HepG2 (cell line): ENCODE data around the gene GFRA3. TPM values are rescaled to one million over a fixed set of nuclear protein-coding genes. Genes with fewer than 3 reads are reported as not detected.

ENCODE experiments used
- ATAC-seq: fragments of 200-7000 bp; cut with Tn5 transposase; 3 replicates; pipeline ENCODE4 v1.9.1; 2020; ENCODE audit warnings: mild to moderate bottlenecking, moderate library complexity
- BruUV-seq: library from RNA; stranded (reverse); fragments of 400-500 nt; replicated peaks from 2 replicates; lab custom pipeline; 2021; lab: Mats Ljungman, UMichigan
- CTCF ChIA-PET: fragments of 300-600 bp; formaldehyde crosslinking; extraction: SDS; loops from one replicate; lab custom pipeline; 2021; ENCODE audit warnings: low total read pairs, inconsistent platforms, low intra/inter-chr PET ratio; lab: Yijun Ruan, JAX
- POLR2A ChIA-PET: fragments of 350-600 bp; sonication (Branson Sonifier 250); formaldehyde crosslinking; loops from one replicate; lab custom pipeline; 2020; ENCODE audit warnings: antibody characterized with exemption, inconsistent platforms; lab: Yijun Ruan, JAX
- DNase-seq: peaks from one replicate; pipeline ENCODE4 v3.0.0-alpha.2; 2015; ENCODE audit warnings: low spot score
- FAIRE-seq: peaks from 3 replicates; lab custom pipeline; 2011; peaks lifted over from hg19 to GRCh38; lab: Jason Lieb, UNC
- H2AFZ ChIP-seq: one replicate; pipeline ENCODE4 v1.6.1; 2011; ENCODE audit warnings: low read length, inconsistent platforms
- H3K27ac ChIP-seq: fragments of 300-600 bp; 3 replicates; pipeline ENCODE4 v1.8.0; 2011; ENCODE audit warnings: mixed run types, mild to moderate bottlenecking, mixed read lengths, low read length, inconsistent platforms; ENCODE audit not compliant: insufficient read depth; ENCODE audit errors: extremely low read length
- H3K27me3 ChIP-seq, 2 experiments: fragments of 200-600 bp in 1 of 2; 2 replicates in 1 of 2; 3 replicates in 1 of 2; pipeline versions ENCODE4 v1.6.0 to v1.8.0; 2011; ENCODE audit warnings: low read length in 2 of 2, mild to moderate bottlenecking in 2 of 2, moderate library complexity in 2 of 2, inconsistent platforms in 1 of 2; ENCODE audit not compliant: insufficient read depth in 2 of 2, control insufficient read depth in 1 of 2
- H3K36me3 ChIP-seq, 2 experiments: fragments of 200-600 bp in 1 of 2; replicated peaks in 1 of 2; 2 replicates in 1 of 2; 3 replicates in 1 of 2; pipeline versions ENCODE4 v1.5.1 to v1.8.0; 2011; ENCODE audit warnings: low read length in 2 of 2, inconsistent platforms in 1 of 2; ENCODE audit not compliant: insufficient read depth in 2 of 2, control insufficient read depth in 1 of 2
- H3K4me1 ChIP-seq: 2 replicates; pipeline ENCODE4 v1.5.1; 2012; ENCODE audit warnings: low read length, inconsistent platforms; ENCODE audit not compliant: insufficient read depth
- H3K4me2 ChIP-seq: 2 replicates; pipeline ENCODE4 v1.6.0; 2011; ENCODE audit warnings: low read depth, low read length, inconsistent platforms
- H3K4me3 ChIP-seq, 3 experiments: fragments of 200-600 bp in 1 of 3; sonication (generic), shearing (Covaris generic) in 1 of 3; replicated peaks in 1 of 3; 2 replicates each; pipeline ENCODE4 v1.5.1; 2011 to 2016; ENCODE audit warnings: low read length in 3 of 3, inconsistent platforms in 2 of 3, low read depth in 2 of 3, mild to moderate bottlenecking in 2 of 3, control low read depth in 1 of 3, mixed read lengths in 1 of 3; ENCODE audit not compliant: insufficient read depth in 1 of 3
- H3K79me2 ChIP-seq: one replicate; pipeline ENCODE4 v1.6.1; 2011; ENCODE audit warnings: low read length, inconsistent platforms; ENCODE audit not compliant: insufficient read depth
- H3K9ac ChIP-seq: 2 replicates; pipeline ENCODE4 v1.6.0; 2011; ENCODE audit warnings: mild to moderate bottlenecking, low read depth, low read length, inconsistent platforms; ENCODE audit not compliant: insufficient read depth
- H3K9me3 ChIP-seq: 2 replicates; pipeline ENCODE4 v1.5.1; 2012; ENCODE audit warnings: mild to moderate bottlenecking, low read length
- H4K20me1 ChIP-seq: 2 replicates; pipeline ENCODE4 v1.6.0; 2011; ENCODE audit warnings: inconsistent platforms, mild to moderate bottlenecking, low read length, moderate library complexity; ENCODE audit not compliant: insufficient read depth
- HNRNPUL1 ChIP-seq: fragments of 200-400 bp; formaldehyde crosslinking; IDR thresholded peaks from 2 replicates; pipeline ENCODE4 v1.6.1; 2017; ENCODE audit warnings: low read depth, mild to moderate bottlenecking, low read length, moderate library complexity
- KDM6A ChIP-seq: IDR thresholded peaks from 2 replicates; pipeline ENCODE4 v1.6.1; 2016; ENCODE audit warnings: low read depth
- MTA3 ChIP-seq: sonication (generic); formaldehyde crosslinking; IDR thresholded peaks from 2 replicates; pipeline ENCODE4 v1.4.0; 2020; ENCODE audit warnings: missing genetic modification reagents
- RBAK ChIP-seq: sonication (generic); formaldehyde crosslinking; IDR thresholded peaks from 2 replicates; pipeline ENCODE4 v1.5.1; 2020; ENCODE audit warnings: mild to moderate bottlenecking, missing genetic modification reagents
- RNF2 ChIP-seq: fragments of 450-650 bp; conservative IDR thresholded peaks from 2 replicates; pipeline ENCODE4 v1.6.1; 2016; ENCODE audit warnings: low read depth
- SP4 ChIP-seq: sonication (generic); formaldehyde crosslinking; IDR thresholded peaks from 2 replicates; pipeline ENCODE4 v1.8.1; 2023; ENCODE audit warnings: mild to moderate bottlenecking, missing genetic modification reagents
- TBL1XR1 ChIP-seq: fragments of 150-350 bp; IDR thresholded peaks from 2 replicates; pipeline ENCODE4 v1.6.1; 2014; ENCODE audit warnings: borderline replicate concordance, low read length; ENCODE audit not compliant: partially characterized antibody
- YEATS4 ChIP-seq: sonication (generic); formaldehyde crosslinking; IDR thresholded peaks from 2 replicates; pipeline ENCODE4 v1.4.0; 2020; ENCODE audit warnings: missing genetic modification reagents, borderline replicate concordance
- ZFP90 ChIP-seq: sonication (generic); formaldehyde crosslinking; IDR thresholded peaks from 2 replicates; pipeline ENCODE4 v1.8.0; 2022; ENCODE audit warnings: missing genetic modification reagents, mild to moderate bottlenecking, inconsistent platforms, borderline replicate concordance
- ZNF230 ChIP-seq: sonication (generic); formaldehyde crosslinking; IDR thresholded peaks from 2 replicates; pipeline ENCODE4 v1.4.0; 2020; ENCODE audit warnings: mild to moderate bottlenecking, missing genetic modification reagents
- ZNF567 ChIP-seq: sonication (generic); formaldehyde crosslinking; IDR thresholded peaks from 2 replicates; pipeline ENCODE4 v1.8.1; 2023; ENCODE audit warnings: mild to moderate bottlenecking, missing genetic modification reagents, borderline replicate concordance
- ZSCAN12 ChIP-seq: sonication (generic); formaldehyde crosslinking; IDR thresholded peaks from 2 replicates; pipeline ENCODE4 v1.9.0; 2021; ENCODE audit warnings: mild to moderate bottlenecking, missing genetic modification reagents
- WGBS: methylation state at CpG from one replicate; pipeline ENCODE4 v1.1.6; 2017; ENCODE audit warnings: low lambda C conversion rate; 5-methylcytosine and 5-hydroxymethylcytosine counted together
- in situ Hi-C: cut with HindIII; loops from 2 replicates; pipeline ENCODE4 v1.10.0; 2017; ENCODE audit warnings: low pct_unique_long_range_greater_than_20kb; ENCODE audit not compliant: extremely low pct_ligation_motif_present
- intact Hi-C: fragments of 100-400 bp; cut with micrococcal nuclease; formaldehyde crosslinking; loops from one replicate; pipeline ENCODE4 v1.10.0; 2022; ENCODE audit not compliant: unreplicated experiment
- polyA plus RNA-seq, 8 experiments: library from polyadenylated mRNA; depleted of rRNA in 3 of 8; stranded (reverse) in 7 of 8; unstranded in 1 of 8; fragments of >200 nt; fragmentation: Illumina TruSeq in 4 of 8; extraction: Trizol in 4 of 8; gene quantifications; 2 replicates each; pipeline versions ENCODE4 v1.2.1 to v1.2.3, GENCODE V29; 2011 to 2016; ENCODE audit warnings: low read depth in 4 of 8, missing spikeins in 1 of 8, mixed read lengths in 1 of 8; ENCODE audit not compliant: insufficient read depth in 1 of 8
- total RNA-seq, 5 experiments: library from RNA; depleted of rRNA; stranded (reverse); fragments of >200 nt; fragmentation: Illumina TruSeq; extraction: Trizol; gene quantifications; 2 replicates each; pipeline ENCODE4 v1.2.3, GENCODE V29; 2016; ENCODE audit warnings: low read depth in 1 of 5
- TF ChIP-seq, protein P1 (sequence below): sonication (generic); formaldehyde crosslinking; IDR thresholded peaks from 2 replicates; pipeline ENCODE4 v1.4.0; 2020; ENCODE audit warnings: low read depth, mild to moderate bottlenecking, missing genetic modification reagents
- TF ChIP-seq, protein P2 (sequence below): sonication (generic); formaldehyde crosslinking; IDR thresholded peaks from 2 replicates; pipeline ENCODE4 v1.5.0; 2020; ENCODE audit warnings: mild to moderate bottlenecking, missing genetic modification reagents

Gene GFRA3
- total and polyA plus RNA-seq, 2 of the 13 experiments (the other 11 are each of a cell fraction or from before 2014, with no cell fraction given) = 0.27 to 0.30 TPM

DNA sequence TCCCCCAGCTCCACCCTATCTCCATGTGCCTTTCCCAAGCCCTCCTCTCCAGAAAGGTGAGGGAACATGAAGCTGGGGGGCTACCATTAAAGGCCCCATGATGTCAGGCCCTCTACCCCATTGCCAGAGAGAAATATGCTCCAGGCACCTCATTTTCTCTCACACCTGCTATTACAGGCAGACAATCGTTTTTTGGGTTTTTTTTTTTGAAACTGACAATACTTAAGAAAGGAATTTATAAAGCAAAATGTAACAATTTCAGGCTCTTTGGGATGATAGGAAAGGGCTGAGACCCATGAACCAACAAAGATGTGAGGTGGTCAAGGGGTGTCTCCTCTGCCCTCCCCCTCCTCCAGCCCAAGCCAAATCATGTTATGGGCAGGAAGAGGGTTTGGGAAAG, 1.5 kb upstream of the GFRA3 start:
- no peaks in the 10 kb centered on the region for H3K9me3 ChIP-seq
- TF ChIP-seq ZNF567 (CRISPR knock-in tag) (no peak), RBAK (no peak), ZFP90 (no peak), SP4 (CRISPR knock-in tag) (no peak), KDM6A (no peak), HNRNPUL1 (no peak), MTA3 (CRISPR knock-in tag) (no peak), ZNF230 (CRISPR knock-in tag) (no peak), YEATS4 (CRISPR knock-in tag) (no peak), TBL1XR1 (no peak), RNF2 (no peak), ZSCAN12 (CRISPR knock-in tag) (no peak)
- TF ChIP-seq, protein P1, sequence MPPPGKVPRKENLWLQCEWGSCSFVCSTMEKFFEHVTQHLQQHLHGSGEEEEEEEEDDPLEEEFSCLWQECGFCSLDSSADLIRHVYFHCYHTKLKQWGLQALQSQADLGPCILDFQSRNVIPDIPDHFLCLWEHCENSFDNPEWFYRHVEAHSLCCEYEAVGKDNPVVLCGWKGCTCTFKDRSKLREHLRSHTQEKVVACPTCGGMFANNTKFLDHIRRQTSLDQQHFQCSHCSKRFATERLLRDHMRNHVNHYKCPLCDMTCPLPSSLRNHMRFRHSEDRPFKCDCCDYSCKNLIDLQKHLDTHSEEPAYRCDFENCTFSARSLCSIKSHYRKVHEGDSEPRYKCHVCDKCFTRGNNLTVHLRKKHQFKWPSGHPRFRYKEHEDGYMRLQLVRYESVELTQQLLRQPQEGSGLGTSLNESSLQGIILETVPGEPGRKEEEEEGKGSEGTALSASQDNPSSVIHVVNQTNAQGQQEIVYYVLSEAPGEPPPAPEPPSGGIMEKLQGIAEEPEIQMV (CRISPR knock-in tag) = no peak
- TF ChIP-seq, protein P2, sequence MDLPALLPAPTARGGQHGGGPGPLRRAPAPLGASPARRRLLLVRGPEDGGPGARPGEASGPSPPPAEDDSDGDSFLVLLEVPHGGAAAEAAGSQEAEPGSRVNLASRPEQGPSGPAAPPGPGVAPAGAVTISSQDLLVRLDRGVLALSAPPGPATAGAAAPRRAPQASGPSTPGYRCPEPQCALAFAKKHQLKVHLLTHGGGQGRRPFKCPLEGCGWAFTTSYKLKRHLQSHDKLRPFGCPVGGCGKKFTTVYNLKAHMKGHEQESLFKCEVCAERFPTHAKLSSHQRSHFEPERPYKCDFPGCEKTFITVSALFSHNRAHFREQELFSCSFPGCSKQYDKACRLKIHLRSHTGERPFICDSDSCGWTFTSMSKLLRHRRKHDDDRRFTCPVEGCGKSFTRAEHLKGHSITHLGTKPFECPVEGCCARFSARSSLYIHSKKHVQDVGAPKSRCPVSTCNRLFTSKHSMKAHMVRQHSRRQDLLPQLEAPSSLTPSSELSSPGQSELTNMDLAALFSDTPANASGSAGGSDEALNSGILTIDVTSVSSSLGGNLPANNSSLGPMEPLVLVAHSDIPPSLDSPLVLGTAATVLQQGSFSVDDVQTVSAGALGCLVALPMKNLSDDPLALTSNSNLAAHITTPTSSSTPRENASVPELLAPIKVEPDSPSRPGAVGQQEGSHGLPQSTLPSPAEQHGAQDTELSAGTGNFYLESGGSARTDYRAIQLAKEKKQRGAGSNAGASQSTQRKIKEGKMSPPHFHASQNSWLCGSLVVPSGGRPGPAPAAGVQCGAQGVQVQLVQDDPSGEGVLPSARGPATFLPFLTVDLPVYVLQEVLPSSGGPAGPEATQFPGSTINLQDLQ = no peak
- no peaks in the 10 kb centered on the region for H3K79me2 ChIP-seq
- H3K9ac ChIP-seq = no peak overlapping the region
- peaks cover 28% of the 10 kb centered on the region for H3K4me1 ChIP-seq
- peaks cover 0 to 16% of the 10 kb centered on the region in 2 experiments; a peak in 3 of 5 replicates for H3K27me3 ChIP-seq
- in situ Hi-C loops (no loop called here), intact Hi-C loops (no loop called here)
- 0% methylated on average over 1 of the region's 1 CpG for WGBS
- ATAC-seq (no peak), FAIRE-seq (no peak), DNase-seq (no peak)
- CTCF ChIA-PET = interaction anchor here (1.6 kb wide), 1 partner anchor 53 kb away, joined by 6 read pairs; no protein-coding TSS in a partner anchor
- H2AFZ ChIP-seq = no peak overlapping the region
- POLR2A ChIA-PET = no interaction called here
- no peak overlapping the region for H3K27ac ChIP-seq
- no peaks in the 10 kb centered on the region for H4K20me1 ChIP-seq
- no TSS peak for BruUV-seq
- H3K4me3 ChIP-seq = no peak overlapping the region
- no peaks in the 10 kb centered on the region for H3K36me3 ChIP-seq
- no peak overlapping the region for H3K4me2 ChIP-seq
